ENCODE data around the gene SOX10.
"Not testable (repeated sequence)": the region's sequence is repeated elsewhere in the genome, so short reads cannot be mapped to it uniquely, and the experiment has no call there.

Gene SOX10

DNA sequence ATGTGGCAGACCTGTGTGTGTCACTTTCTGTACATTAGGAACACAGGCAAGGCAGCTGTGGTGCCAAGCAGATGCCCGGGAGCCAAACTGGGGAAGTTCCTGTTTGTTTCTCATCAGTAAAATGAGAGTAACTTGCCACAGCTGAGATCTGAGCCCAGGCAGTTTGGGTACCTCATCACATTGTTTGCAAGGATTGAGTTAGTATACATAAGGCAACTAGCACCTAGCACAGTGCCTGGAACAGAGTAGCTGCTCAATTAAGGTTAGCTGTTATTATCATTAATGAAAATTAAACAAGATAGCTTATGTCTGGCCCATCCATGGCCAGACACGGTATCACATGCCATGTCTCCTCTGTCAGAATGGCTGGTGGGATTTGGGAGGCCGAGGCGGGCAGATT lies 7.8 kb downstream of the SOX10 start:
- Histone ChIP-seq H3K4me3 (ENCODE audit: low read length, poor library complexity, severe bottlenecking) (no peak overlapping the region), H3K9me2 (replicated peaks; ENCODE audit: low read depth, low read length) (no peaks in the 10 kb centered on the region), H3K36me3 (ENCODE audit: insufficient read depth, low read length) (no peaks in the 10 kb centered on the region), H3F3A (ENCODE audit: low read depth) (no peaks in the 10 kb centered on the region), H3K27me3 (ENCODE audit: insufficient read depth, low read length, poor library complexity, severe bottlenecking) (no peaks in the 10 kb centered on the region), H3K9ac (ENCODE audit: low read depth, low read length, poor library complexity, severe bottlenecking) (no peak overlapping the region), H4K20me1 (ENCODE audit: insufficient read depth, low read length, poor library complexity, severe bottlenecking) (no peaks in the 10 kb centered on the region), H3K4me2 (ENCODE audit: low read depth, low read length, poor library complexity, severe bottlenecking) (no peak overlapping the region), H3K9me3 (ENCODE audit: insufficient read depth, low read depth, low read length) (no peaks in the 10 kb centered on the region), H2AFZ (ENCODE audit: low read length) (no peak overlapping the region), H3K79me2 (ENCODE audit: insufficient read depth, low read length) (no peaks in the 10 kb centered on the region), H3K4me1 (ENCODE audit: insufficient read depth, low read length, poor library complexity, severe bottlenecking) (no peaks in the 10 kb centered on the region)
- TF ChIP-seq, protein P1, sequence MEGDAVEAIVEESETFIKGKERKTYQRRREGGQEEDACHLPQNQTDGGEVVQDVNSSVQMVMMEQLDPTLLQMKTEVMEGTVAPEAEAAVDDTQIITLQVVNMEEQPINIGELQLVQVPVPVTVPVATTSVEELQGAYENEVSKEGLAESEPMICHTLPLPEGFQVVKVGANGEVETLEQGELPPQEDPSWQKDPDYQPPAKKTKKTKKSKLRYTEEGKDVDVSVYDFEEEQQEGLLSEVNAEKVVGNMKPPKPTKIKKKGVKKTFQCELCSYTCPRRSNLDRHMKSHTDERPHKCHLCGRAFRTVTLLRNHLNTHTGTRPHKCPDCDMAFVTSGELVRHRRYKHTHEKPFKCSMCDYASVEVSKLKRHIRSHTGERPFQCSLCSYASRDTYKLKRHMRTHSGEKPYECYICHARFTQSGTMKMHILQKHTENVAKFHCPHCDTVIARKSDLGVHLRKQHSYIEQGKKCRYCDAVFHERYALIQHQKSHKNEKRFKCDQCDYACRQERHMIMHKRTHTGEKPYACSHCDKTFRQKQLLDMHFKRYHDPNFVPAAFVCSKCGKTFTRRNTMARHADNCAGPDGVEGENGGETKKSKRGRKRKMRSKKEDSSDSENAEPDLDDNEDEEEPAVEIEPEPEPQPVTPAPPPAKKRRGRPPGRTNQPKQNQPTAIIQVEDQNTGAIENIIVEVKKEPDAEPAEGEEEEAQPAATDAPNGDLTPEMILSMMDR (conservative IDR thresholded peaks at IDR 0.05; ENCODE audit: low read length): no peak

DNA sequence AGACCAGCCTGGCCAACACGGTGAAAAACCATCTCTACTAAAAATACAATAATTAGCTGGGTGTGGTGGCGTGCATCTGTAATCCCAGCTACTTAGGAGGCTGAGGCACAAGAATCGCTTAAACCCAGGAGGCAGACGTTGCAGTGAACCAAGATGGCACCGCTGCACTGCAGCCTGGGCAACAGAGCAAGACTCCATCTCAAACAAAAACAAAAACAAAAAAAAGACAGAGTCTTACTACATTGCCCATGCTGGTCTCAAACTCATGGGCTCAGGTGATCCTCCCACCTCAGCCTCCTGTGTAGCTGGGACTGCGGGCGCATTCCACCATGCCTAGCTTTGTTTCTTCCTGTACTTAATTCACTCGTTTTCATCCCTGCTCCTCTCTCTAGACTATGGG lies 8.3 kb downstream of the SOX10 start:
- H3K36me3 ChIP-seq (ENCODE audit: insufficient read depth, low read length); H3F3A ChIP-seq (ENCODE audit: low read depth); H3K9me2 ChIP-seq (replicated peaks; ENCODE audit: low read depth, low read length); H3K4me3 ChIP-seq (ENCODE audit: low read length, poor library complexity, severe bottlenecking); H3K9me3 ChIP-seq (ENCODE audit: insufficient read depth, low read depth, low read length); H3K27me3 ChIP-seq (ENCODE audit: insufficient read depth, low read length, poor library complexity, severe bottlenecking); H2AFZ ChIP-seq (ENCODE audit: low read length); H3K4me2 ChIP-seq (ENCODE audit: low read depth, low read length, poor library complexity, severe bottlenecking); H3K4me1 ChIP-seq (ENCODE audit: insufficient read depth, low read length, poor library complexity, severe bottlenecking); H4K20me1 ChIP-seq (ENCODE audit: insufficient read depth, low read length, poor library complexity, severe bottlenecking); H3K9ac ChIP-seq (ENCODE audit: low read depth, low read length, poor library complexity, severe bottlenecking); H3K79me2 ChIP-seq (ENCODE audit: insufficient read depth, low read length): not testable (repeated sequence)

DNA sequence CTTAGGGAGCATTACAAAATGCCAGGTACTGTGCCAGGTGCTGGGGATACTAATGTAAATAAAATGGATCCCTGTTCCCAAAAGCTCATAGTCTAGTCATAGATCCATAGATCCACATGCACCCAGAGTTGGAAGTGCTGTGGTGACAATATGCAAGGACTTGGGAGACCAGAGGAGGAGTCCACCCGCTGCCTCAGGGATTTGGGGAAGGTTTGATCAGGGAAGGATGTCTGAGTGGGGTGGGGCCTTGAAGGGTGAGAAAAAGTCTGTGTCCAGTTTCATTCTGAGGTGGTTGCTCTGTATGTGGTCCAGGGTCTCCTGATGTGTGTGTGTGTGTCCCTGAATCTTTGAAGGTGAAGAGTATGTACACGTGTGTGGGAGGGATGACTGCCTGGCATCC lies 9.2 kb downstream of the SOX10 start:
- H3K4me3 ChIP-seq (ENCODE audit: low read length, poor library complexity, severe bottlenecking): no peak overlapping the region
- H3K36me3 ChIP-seq (ENCODE audit: insufficient read depth, low read length): no peaks in the 10 kb centered on the region
- TF ChIP-seq, protein P1 (conservative IDR thresholded peaks at IDR 0.05; ENCODE audit: low read length): no peak
- TF ChIP-seq EZH2phosphoT487 (IDR thresholded peaks at IDR 0.05; ENCODE audit: borderline replicate concordance): no peak
- H3F3A ChIP-seq (ENCODE audit: low read depth): no peaks in the 10 kb centered on the region
- no peak overlapping the region for H3K9ac ChIP-seq (ENCODE audit: low read depth, low read length, poor library complexity, severe bottlenecking)
- H3K9me3 ChIP-seq (ENCODE audit: insufficient read depth, low read depth, low read length): no peaks in the 10 kb centered on the region
- no peaks in the 10 kb centered on the region for H3K79me2 ChIP-seq (ENCODE audit: insufficient read depth, low read length)
- no peak overlapping the region for H3K4me2 ChIP-seq (ENCODE audit: low read depth, low read length, poor library complexity, severe bottlenecking)
- no peaks in the 10 kb centered on the region for H3K4me1 ChIP-seq (ENCODE audit: insufficient read depth, low read length, poor library complexity, severe bottlenecking)
- no peaks in the 10 kb centered on the region for H3K27me3 ChIP-seq (ENCODE audit: insufficient read depth, low read length, poor library complexity, severe bottlenecking)
- no peaks in the 10 kb centered on the region for H3K9me2 ChIP-seq (replicated peaks; ENCODE audit: low read depth, low read length)
- no peaks in the 10 kb centered on the region for H4K20me1 ChIP-seq (ENCODE audit: insufficient read depth, low read length, poor library complexity, severe bottlenecking)
- no peak overlapping the region for H2AFZ ChIP-seq (ENCODE audit: low read length)

DNA sequence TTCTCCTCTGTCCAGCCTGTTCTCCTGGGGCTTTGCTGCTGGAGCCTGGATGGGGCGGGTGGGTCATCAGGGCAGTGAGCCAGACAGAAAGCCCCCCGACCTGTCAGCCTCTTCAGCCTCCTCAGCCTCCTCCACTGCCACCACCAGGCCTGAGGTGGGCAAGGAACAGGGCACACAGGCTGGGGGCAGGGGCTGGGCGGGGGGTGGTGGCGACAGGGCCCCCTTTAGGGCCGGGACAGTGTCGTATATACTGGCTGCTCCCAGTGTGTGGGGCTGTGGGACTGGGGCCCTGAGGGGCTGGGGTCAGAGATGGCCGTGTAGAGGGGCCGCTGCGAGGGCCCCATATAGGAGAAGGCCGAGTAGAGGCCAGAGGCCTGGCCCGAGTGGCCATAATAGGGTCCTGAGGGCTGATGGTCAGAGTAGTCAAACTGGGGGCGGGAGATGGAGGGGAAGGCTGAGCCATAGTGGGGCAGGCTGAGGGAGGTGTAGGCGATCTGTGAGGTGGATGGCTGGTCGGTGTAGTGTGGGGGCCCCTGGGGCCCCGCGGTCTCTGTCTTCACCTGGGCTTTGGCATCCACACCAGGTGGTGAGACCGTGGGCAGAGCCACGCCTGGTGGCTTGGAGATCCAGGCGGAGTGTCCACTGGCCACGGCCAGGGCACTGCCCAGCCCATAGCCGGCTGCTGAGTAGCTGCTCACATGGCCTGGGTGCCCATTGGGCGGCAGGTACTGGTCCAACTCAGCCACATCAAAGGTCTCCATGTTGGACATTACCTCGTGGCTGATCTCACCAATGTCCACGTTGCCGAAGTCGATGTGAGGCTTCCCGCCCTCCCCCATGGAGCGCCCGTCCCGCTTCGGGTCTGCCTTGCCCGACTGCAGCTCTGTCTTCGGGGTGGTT lies 10.8 kb downstream of the SOX10 start:
- Histone ChIP-seq H3K4me2 (ENCODE audit: low read depth, low read length, poor library complexity, severe bottlenecking) (no peak overlapping the region), H3K27me3 (ENCODE audit: insufficient read depth, low read length, poor library complexity, severe bottlenecking) (no peaks in the 10 kb centered on the region), H4K20me1 (ENCODE audit: insufficient read depth, low read length, poor library complexity, severe bottlenecking) (no peaks in the 10 kb centered on the region), H3K79me2 (ENCODE audit: insufficient read depth, low read length) (no peaks in the 10 kb centered on the region), H3K4me3 (ENCODE audit: low read length, poor library complexity, severe bottlenecking) (no peak overlapping the region), H3F3A (ENCODE audit: low read depth) (no peaks in the 10 kb centered on the region), H3K9ac (ENCODE audit: low read depth, low read length, poor library complexity, severe bottlenecking) (no peak overlapping the region), H3K4me1 (ENCODE audit: insufficient read depth, low read length, poor library complexity, severe bottlenecking) (no peaks in the 10 kb centered on the region), H3K9me2 (replicated peaks; ENCODE audit: low read depth, low read length) (no peaks in the 10 kb centered on the region), H3K9me3 (ENCODE audit: insufficient read depth, low read depth, low read length) (no peaks in the 10 kb centered on the region), H2AFZ (ENCODE audit: low read length) (no peak overlapping the region), H3K36me3 (ENCODE audit: insufficient read depth, low read length) (no peaks in the 10 kb centered on the region; the same call in 1 of the 2 replicates)
- TF ChIP-seq, protein P1 (conservative IDR thresholded peaks at IDR 0.05; ENCODE audit: low read length): no peak
- TF ChIP-seq EZH2phosphoT487 (IDR thresholded peaks at IDR 0.05; ENCODE audit: borderline replicate concordance): no peak

Data from Loucy (cell line).